ENCODE results near the gene PGAP6.

PGAP6 gene

GRCh38 chr16:373020-373598 lies 8.7 kb downstream of the PGAP6 start:
- no peak overlapping the region for H3K4me3 ChIP-seq (replicated peaks; ENCODE audit: low read depth, low read length)
- TF ChIP-seq CTCF (IDR thresholded peaks at IDR 0.05; ENCODE audit: low read length, missing control alignments), result no peak
- DNase-seq (ENCODE audit: low read depth), result no peak

- no peak for DNase-seq (ENCODE audit: low read depth)
- no peak for TF ChIP-seq CTCF (IDR thresholded peaks at IDR 0.05; ENCODE audit: low read length, missing control alignments)
- no peak overlapping the region for H3K4me3 ChIP-seq (replicated peaks; ENCODE audit: low read depth, low read length)
Observed at GRCh38 chr16:372302-372983, 9.3 kb downstream of the PGAP6 start.

GRCh38 chr16:371515-372301 lies 10.1 kb downstream of the PGAP6 start:
- DNase-seq (ENCODE audit: low read depth), result no peak
- no peak for TF ChIP-seq CTCF (IDR thresholded peaks at IDR 0.05; ENCODE audit: low read length, missing control alignments)

DNA sequence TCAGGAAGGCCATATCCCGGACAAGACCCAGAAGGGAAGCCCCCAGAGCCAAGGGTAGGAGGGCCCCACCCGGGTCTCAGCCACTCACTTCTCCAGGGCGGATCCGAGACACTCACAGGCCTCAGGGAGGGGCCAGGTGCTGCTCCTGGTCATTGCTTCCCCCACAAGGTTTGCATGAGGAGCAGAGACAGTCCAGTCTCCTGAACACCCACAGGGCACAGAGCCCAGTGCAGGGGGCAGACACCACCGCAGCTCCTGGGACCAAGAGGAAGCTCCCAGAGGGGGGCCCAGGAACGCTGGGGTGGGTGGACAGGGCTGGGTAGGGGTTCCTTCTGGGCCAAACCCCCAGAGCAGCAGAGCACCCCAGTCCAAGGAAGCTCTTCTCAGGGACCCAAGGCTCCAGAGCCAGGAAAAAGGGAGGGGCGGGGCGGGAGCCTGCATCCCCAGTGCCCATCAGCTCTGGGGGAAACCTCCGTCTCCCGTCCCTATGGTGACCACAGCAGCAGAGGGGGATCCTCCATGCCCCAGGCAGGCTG lies 10.7 kb downstream of the PGAP6 start:
- DNase-seq (ENCODE audit: low read depth), result no peak
- peak overlapping the region; percentile 47 for H3K4me3 ChIP-seq (replicated peaks; ENCODE audit: low read depth, low read length)
- TF ChIP-seq CTCF (IDR thresholded peaks at IDR 0.05; ENCODE audit: low read length, missing control alignments), result no peak

More at GRCh38 chr16:371515-372301, 10.1 kb downstream of the PGAP6 start:
- no peak overlapping the region for H3K4me3 ChIP-seq (replicated peaks; ENCODE audit: low read depth, low read length)

GRCh38 chr16:370443-370842 lies 11.3 kb downstream of the PGAP6 start, which contains the start of gene MRPL28:
MRPL28 (minus strand) TSS chr16:370538; CDS start chr16:370218, 320 bp downstream.
- peak; percentile 96 for DNase-seq (ENCODE audit: low read depth)
- TF ChIP-seq CTCF (IDR thresholded peaks at IDR 0.05; ENCODE audit: low read length, missing control alignments), result no peak
- H3K4me3 ChIP-seq (replicated peaks; ENCODE audit: low read depth, low read length), result peak within 1 kb of the TSS; percentile 47

- H3K4me3 ChIP-seq (replicated peaks; ENCODE audit: low read depth, low read length), result peak overlapping the region; percentile 47
- DNase-seq (ENCODE audit: low read depth), result no peak
- no peak for TF ChIP-seq CTCF (IDR thresholded peaks at IDR 0.05; ENCODE audit: low read length, missing control alignments)
Observed at GRCh38 chr16:369866-370436, 11.8 kb downstream of the PGAP6 start.

All from fibroblast of pulmonary artery (primary cell).